SK-N-SH (cell line): Measurements from ENCODE around the gene SPTLC1.
"Not testable (repeated sequence)": the region's sequence is repeated elsewhere in the genome, so short reads cannot be mapped to it uniquely, and the experiment has no call there.

Source experiments
- MAX ChIP-seq: IDR thresholded peaks from 2 replicates; pipeline ENCODE4 v1.4.0; 2012; ENCODE audit warnings: low read depth
- SIN3A ChIP-seq: IDR thresholded peaks from 2 replicates; pipeline ENCODE4 v1.6.1; 2012; ENCODE audit warnings: low read depth, mild to moderate bottlenecking, low read length, moderate library complexity, borderline replicate concordance
- TCF12 ChIP-seq: IDR thresholded peaks from 2 replicates; pipeline ENCODE4 v1.4.0; 2012
- USF2 ChIP-seq: fragments of 150-350 bp; IDR thresholded peaks from 2 replicates; pipeline ENCODE4 v1.6.1; 2017; ENCODE audit warnings: antibody characterized with exemption, low read length, low read depth, borderline replicate concordance

GRCh38 chr9:92153466-92154415 lies 38.5 kb upstream of the SPTLC1 start:
- TF ChIP-seq MAX, USF2, SIN3A: not testable (repeated sequence)
- TF ChIP-seq TCF12: peak; percentile 33; the same call in 1 of the 2 replicates
